Body of pancreas (tissue), 4 donors: ENCODE results near the gene TENT4A. TPM values are rescaled to one million over a fixed set of nuclear protein-coding genes. Genes with fewer than 3 reads are reported as not detected.

ENCODE experiments used
- ATAC-seq: fragments of 150-250 bp; one replicate; pipeline ENCODE4 v1.9.1; 2016
- DNase-seq, 4 donors: peaks; one replicate each; pipeline ENCODE4 v3.0.0-alpha.2; 2019
- H3K27ac ChIP-seq, 4 donors: fragments of 200-600 bp; sonication (generic); 1 replicate in 3 of 4; 2 replicates in 1 of 4; pipeline versions ENCODE4 v1.5.1 to v1.6.1; 2016 to 2019; ENCODE audit warnings: mild to moderate bottlenecking in 1 of 4, mixed read lengths in 1 of 4, moderate library complexity in 1 of 4
- H3K27me3 ChIP-seq, 2 donors: fragments of 200-600 bp; sonication (generic); one replicate each; pipeline ENCODE4 v1.6.0; 2016; ENCODE audit warnings: mild to moderate bottlenecking in 1 of 2
- H3K36me3 ChIP-seq, 2 donors: fragments of 200-600 bp; sonication (generic); replicated peaks in 1 of 2; 2 replicates each; pipeline ENCODE4 v1.5.1; 2016; ENCODE audit warnings: low read depth in 2 of 2; ENCODE audit not compliant: insufficient read depth in 1 of 2
- H3K4me1 ChIP-seq: fragments of 200-600 bp; sonication (generic); one replicate; pipeline ENCODE4 v1.6.0; 2016
- H3K4me3 ChIP-seq, 2 donors: fragments of 200-600 bp; sonication (generic); 1 replicate in 1 of 2; 2 replicates in 1 of 2; pipeline ENCODE4 v1.5.1; 2016 to 2019
- H3K9me3 ChIP-seq, 3 donors: fragments of 200-600 bp; sonication (generic); 1 replicate in 2 of 3; 2 replicates in 1 of 3; pipeline ENCODE4 v1.5.1; 2016
- CTCF ChIP-seq, 7 experiments: fragments of 450-650 bp in 4 of 7; fragments of 200-600 bp in 3 of 7; sonication (generic) in 3 of 7; IDR thresholded peaks; one replicate each; pipeline ENCODE4 v1.5.1; 2016 to 2019; ENCODE audit warnings: antibody characterized with exemption in 7 of 7
- POLR2A ChIP-seq, 3 donors: fragments of 450-650 bp; IDR thresholded peaks; one replicate each; pipeline ENCODE4 v1.6.1; 2016; ENCODE audit warnings: antibody characterized with exemption in 3 of 3, mild to moderate bottlenecking in 2 of 3
- WGBS, 2 donors: methylation state at CpG; one replicate each; pipeline ENCODE4 v1.1.5; 2017; 5-methylcytosine and 5-hydroxymethylcytosine counted together
- intact Hi-C: fragments of 100-400 bp; cut with DNase I; formaldehyde crosslinking; loops from one replicate; pipeline ENCODE4 v1.15.1; 2023
- total RNA-seq, 2 donors: library from RNA; depleted of rRNA; stranded (reverse); fragments of >200 nt; gene quantifications; one replicate each; pipeline ENCODE4 v1.1.0, GENCODE V29; 2016

TENT4A gene
- total RNA-seq, 2 donors from 2014 or later = 11.9 to 27.7 TPM

GRCh38 chr5:6803981-6804550 is 90.8 kb downstream of the TENT4A start:
- Histone ChIP-seq H3K27ac (no peak overlapping the region), H3K27me3 (no peaks in the 10 kb centered on the region)
- no peak for DNase-seq

GRCh38 chr5:6804766-6805501 is 91.7 kb downstream of the TENT4A start:
- Histone ChIP-seq H3K9me3 (no peaks in the 10 kb centered on the region), H3K27ac (no peak overlapping the region), H3K36me3 (no peaks in the 10 kb centered on the region), H3K27me3 (no peaks in the 10 kb centered on the region), H3K4me3 (no peak overlapping the region), H3K4me1 (no peaks in the 10 kb centered on the region)
- DNase-seq (no peak), ATAC-seq (no peak)
- no peak for TF ChIP-seq CTCF (IDR thresholded peaks at IDR 0.05)
- no peak for TF ChIP-seq POLR2A (IDR thresholded peaks at IDR 0.05)
- intact Hi-C loops = no loop called here
- 59 to 63% methylated on average over 5 of the region's 5 CpGs for WGBS, 2 donors

More at GRCh38 chr5:6803981-6804550, 90.8 kb downstream of the TENT4A start:
- H3K4me1 ChIP-seq = no peaks in the 10 kb centered on the region
- intact Hi-C loops = no loop called here
- no peaks in the 10 kb centered on the region for H3K9me3 ChIP-seq
- no peak for ATAC-seq
- WGBS, 2 donors = 66 to 73% methylated on average over 7 of the region's 7 CpGs
- H3K36me3 ChIP-seq = no peaks in the 10 kb centered on the region
- TF ChIP-seq POLR2A (IDR thresholded peaks at IDR 0.05) = no peak
- no peak for TF ChIP-seq CTCF (IDR thresholded peaks at IDR 0.05)
- H3K4me3 ChIP-seq = no peak overlapping the region

GRCh38 chr5:6805841-6806240 is 92.6 kb downstream of the TENT4A start:
- no peak overlapping the region for H3K27ac ChIP-seq
- WGBS, 2 donors = 87 to 94% methylated on average over 2 of the region's 2 CpGs
- no peak for ATAC-seq

More at GRCh38 chr5:6805841-6806240, 92.6 kb downstream of the TENT4A start:
- no peak for TF ChIP-seq POLR2A (IDR thresholded peaks at IDR 0.05)
- intact Hi-C loops = no loop called here
- H3K27me3 ChIP-seq = no peaks in the 10 kb centered on the region
- no peaks in the 10 kb centered on the region for H3K9me3 ChIP-seq
- no peak overlapping the region for H3K4me3 ChIP-seq
- DNase-seq = no peak
- H3K4me1 ChIP-seq = no peaks in the 10 kb centered on the region
- H3K36me3 ChIP-seq = no peaks in the 10 kb centered on the region

Other genes with a start within 250 kb of the TENT4A start
- 10 to 100 TPM; 35.0 to 45.8 TPM for gene NSUN2, start 80.4 kb upstream of the TENT4A start, total RNA-seq
- gene SRD5A1, start 80.0 kb upstream of the TENT4A start, total RNA-seq = 1 to 10 TPM; 1.6 to 4.2 TPM